ENCODE results near the gene FBXW11. TPM values are rescaled to one million over a fixed set of nuclear protein-coding genes. Genes with fewer than 3 reads are reported as not detected.
"Not testable (repeated sequence)": the region's sequence is repeated elsewhere in the genome, so short reads cannot be mapped to it uniquely, and the experiment has no call there.

Gene FBXW11
- polyA plus RNA-seq, 2 of the 4 experiments (the other 2 are of a cell fraction), result 39.3 to 80.2 TPM

GRCh38 chr5:172029876-172030275 is 23.4 kb upstream of the FBXW11 start (continued):
- no peak for TF ChIP-seq NFE2L2 (conservative IDR thresholded peaks at IDR 0.05; ENCODE audit: low read length)
- no peak for TF ChIP-seq ELK1 (IDR thresholded peaks at IDR 0.05; ENCODE audit: low read depth, low read length)

- FAIRE-seq (no peak), ATAC-seq (no peak), DNase-seq (ENCODE audit: low read depth in 1 of 2, low spot score in 1 of 2) (no peak)
- Histone ChIP-seq H3K9me3 (peaks cover 15% of the 10 kb centered on the region; the same call in 2 of the 3 replicates), H3K27ac (no peak overlapping the region), H3K4me3 (no peak overlapping the region), H3K4me1 (no peaks in the 10 kb centered on the region), H3K4me2 (no peak overlapping the region)
- ChIA-PET POLR2A (no interaction called here), CTCF (interaction anchor here (1.0 to 1.6 kb wide), 3 partner anchors 13 to 544 kb away, joined by 3 to 6 read pairs (median 5); no protein-coding TSS in a partner anchor)
- WGBS (ENCODE audit: missing lambda C conversion rate), result 50% methylated on average over 4 of the region's 4 CpGs
- no peak for TF ChIP-seq HOXA7 (CRISPR knock-in tag; IDR thresholded peaks at IDR 0.05)
- TF ChIP-seq ZNF302 (CRISPR knock-in tag; IDR thresholded peaks at IDR 0.05), result no peak
- TF ChIP-seq ZSCAN20 (CRISPR knock-in tag; IDR thresholded peaks at IDR 0.05), result no peak
- no peak for TF ChIP-seq CBX2 (IDR thresholded peaks at IDR 0.05; ENCODE audit: borderline replicate concordance, low read depth)
- TF ChIP-seq BHLHE40 (IDR thresholded peaks at IDR 0.05; ENCODE audit: low read depth, low read length), result no peak
- TF ChIP-seq CHD2 (IDR thresholded peaks at IDR 0.05; ENCODE audit: low read length, partially characterized antibody), result no peak
- TF ChIP-seq MAZ (IDR thresholded peaks at IDR 0.05; ENCODE audit: borderline replicate concordance, low read depth, low read length), result no peak
- TF ChIP-seq ZC3H11A (IDR thresholded peaks at IDR 0.05), result no peak
- no peak for TF ChIP-seq POLR2AphosphoS2 (conservative IDR thresholded peaks at IDR 0.05; ENCODE audit: low read length)
These were observed 21.7 kb upstream of the FBXW11 start for GRCh38 chr5:172028167-172028566.

DNA sequence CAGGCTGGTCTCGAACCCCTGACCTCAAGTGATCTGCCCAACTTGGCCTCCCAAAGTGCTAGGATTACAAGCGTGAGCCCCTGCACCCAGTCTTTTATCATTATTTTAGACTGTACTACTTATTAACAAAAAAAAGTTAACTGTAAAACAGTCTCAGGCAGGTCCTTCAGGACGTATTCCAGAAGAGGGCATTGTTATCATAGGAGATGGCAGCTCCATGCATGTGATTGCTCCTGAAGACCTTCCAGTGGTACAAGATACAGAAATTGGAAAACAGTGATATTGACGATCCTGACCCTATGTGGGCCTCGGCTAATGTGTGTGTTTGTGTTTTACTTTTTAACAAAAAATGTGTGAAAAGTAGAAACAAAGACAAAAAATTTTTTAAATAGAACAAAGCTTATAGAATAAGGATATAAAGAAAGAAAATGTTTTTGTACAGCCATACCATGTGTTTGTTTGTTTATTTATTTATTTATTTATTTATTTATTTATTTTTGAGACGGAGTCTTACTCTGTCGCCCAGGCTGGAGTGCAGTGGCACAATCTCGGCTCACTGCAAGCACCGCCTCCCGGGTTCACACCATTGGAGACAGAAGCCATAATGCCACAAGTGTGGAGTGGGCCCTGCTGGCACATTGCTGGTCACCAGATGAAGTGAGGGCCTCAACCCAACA is 13.8 kb upstream of the FBXW11 start:
- POLR2A ChIA-PET, H3K4me3 ChIP-seq, H3K9me3 ChIP-seq, H3K4me1 ChIP-seq, ATAC-seq, H3K4me2 ChIP-seq, FAIRE-seq, H3K27ac ChIP-seq: not testable (repeated sequence)
- DNase-seq (ENCODE audit: low read depth in 1 of 2, low spot score in 1 of 2), result peak in 1 of 2 experiments; percentile 26
- CTCF ChIA-PET, result interaction anchor here (1.0 to 1.9 kb wide), 7 partner anchors 10 to 431 kb away, joined by 3 to 9 read pairs (median 4); partner anchors contain the start of gene STK10
- 71% methylated on average over 10 of the region's 10 CpGs for WGBS (ENCODE audit: missing lambda C conversion rate)
- peak in 1 of 2 experiments; percentile 48; a peak in 2 of 5 replicates for TF ChIP-seq RAD21 (conservative IDR thresholded peaks at IDR 0.05 in 1 of 2, IDR thresholded peaks at IDR 0.05 in 1 of 2)
- TF ChIP-seq ZC3H11A (IDR thresholded peaks at IDR 0.05), result peak; percentile 35

GRCh38 chr5:172015346-172015745 is 8.9 kb upstream of the FBXW11 start:
- WGBS (ENCODE audit: missing lambda C conversion rate), result 61% methylated on average over 4 of the region's 4 CpGs
- no peak for ATAC-seq
- H3K4me1 ChIP-seq, result no peaks in the 10 kb centered on the region
- CTCF ChIA-PET, result interaction anchor here (1.3 kb wide), 1 partner anchor 8 kb away, joined by 4 read pairs; no protein-coding TSS in a partner anchor
- no peak for FAIRE-seq
- no peaks in the 10 kb centered on the region for H3K9me3 ChIP-seq
- H3K4me2 ChIP-seq, result no peak overlapping the region
- TF ChIP-seq, protein P1, sequence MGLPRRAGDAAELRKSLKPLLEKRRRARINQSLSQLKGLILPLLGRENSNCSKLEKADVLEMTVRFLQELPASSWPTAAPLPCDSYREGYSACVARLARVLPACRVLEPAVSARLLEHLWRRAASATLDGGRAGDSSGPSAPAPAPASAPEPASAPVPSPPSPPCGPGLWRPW (IDR thresholded peaks at IDR 0.05), result no peak
- TF ChIP-seq RFX5 (IDR thresholded peaks at IDR 0.05) (no peak), RCOR1 (IDR thresholded peaks at IDR 0.05; ENCODE audit: low read depth, low read length) (no peak), HOXB13 (CRISPR knock-in tag; IDR thresholded peaks at IDR 0.05; ENCODE audit: low read depth) (no peak), TFCP2L1 (CRISPR knock-in tag; IDR thresholded peaks at IDR 0.05) (no peak), NPAS2 (CRISPR knock-in tag; IDR thresholded peaks at IDR 0.05; ENCODE audit: borderline replicate concordance) (no peak), RAD21 (conservative IDR thresholded peaks at IDR 0.05 in 1 of 2, IDR thresholded peaks at IDR 0.05 in 1 of 2) (no peak)
- TF ChIP-seq, protein P2, sequence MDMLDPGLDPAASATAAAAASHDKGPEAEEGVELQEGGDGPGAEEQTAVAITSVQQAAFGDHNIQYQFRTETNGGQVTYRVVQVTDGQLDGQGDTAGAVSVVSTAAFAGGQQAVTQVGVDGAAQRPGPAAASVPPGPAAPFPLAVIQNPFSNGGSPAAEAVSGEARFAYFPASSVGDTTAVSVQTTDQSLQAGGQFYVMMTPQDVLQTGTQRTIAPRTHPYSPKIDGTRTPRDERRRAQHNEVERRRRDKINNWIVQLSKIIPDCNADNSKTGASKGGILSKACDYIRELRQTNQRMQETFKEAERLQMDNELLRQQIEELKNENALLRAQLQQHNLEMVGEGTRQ (IDR thresholded peaks at IDR 0.05), result no peak
- no peak overlapping the region for H3K4me3 ChIP-seq
- no peak overlapping the region for H3K27ac ChIP-seq
- POLR2A ChIA-PET, result no interaction called here
- DNase-seq (ENCODE audit: low read depth in 1 of 2, low spot score in 1 of 2), result no peak
